HG03108 (cell line): ENCODE data around the gene GSG1L.

ENCODE experiments used
- ATAC-seq: cut with Tn5 transposase; IDR thresholded peaks from one replicate; pipeline ENCODE4 v1.9.1; 2021; ENCODE audit warnings: moderate library complexity; ENCODE audit not compliant: unreplicated experiment

GSG1L gene

GRCh38 chr16:28029387-28030002, 34.0 kb downstream of the GSG1L start:
- no peak for ATAC-seq

DNA sequence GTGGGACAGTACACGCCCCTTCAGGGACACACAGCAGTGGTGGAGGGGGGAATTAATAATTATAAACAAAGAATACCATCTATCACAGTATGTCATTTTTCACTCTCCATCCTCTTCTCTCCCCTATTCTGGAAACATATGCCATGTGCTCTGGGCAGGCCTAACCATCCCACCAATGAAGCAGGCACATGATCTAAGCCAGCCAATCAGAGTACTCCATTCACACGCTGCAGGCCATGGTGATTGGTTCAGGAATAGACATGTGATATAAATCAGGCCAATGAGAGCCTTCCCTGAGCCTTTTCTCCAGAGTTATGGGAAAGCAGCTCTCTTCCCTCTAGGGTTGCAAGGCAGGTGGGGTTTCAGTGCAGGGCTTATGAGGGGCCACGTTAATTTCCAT, 36.5 kb downstream of the GSG1L start:
- no peak for ATAC-seq

DNA sequence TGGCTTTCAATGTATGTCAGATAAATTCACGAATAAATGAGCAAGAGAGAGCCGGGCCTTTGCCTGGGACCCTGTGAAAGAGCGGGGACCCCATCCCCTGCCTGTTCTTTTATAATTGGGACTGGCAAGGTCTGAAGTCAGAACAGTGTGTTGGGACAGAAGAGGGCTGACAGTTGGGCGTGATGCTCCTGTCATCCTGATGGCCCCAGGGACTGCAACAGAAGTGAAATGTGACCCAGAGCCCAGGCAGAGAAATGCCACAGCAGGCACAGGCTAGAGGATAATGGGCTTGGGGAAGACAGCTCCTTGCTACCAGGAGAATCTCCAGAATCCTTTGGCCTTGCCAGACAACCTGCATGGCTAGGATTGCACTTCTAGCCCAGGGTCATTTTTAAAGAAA, 37.9 kb downstream of the GSG1L start:
- no peak for ATAC-seq

DNA sequence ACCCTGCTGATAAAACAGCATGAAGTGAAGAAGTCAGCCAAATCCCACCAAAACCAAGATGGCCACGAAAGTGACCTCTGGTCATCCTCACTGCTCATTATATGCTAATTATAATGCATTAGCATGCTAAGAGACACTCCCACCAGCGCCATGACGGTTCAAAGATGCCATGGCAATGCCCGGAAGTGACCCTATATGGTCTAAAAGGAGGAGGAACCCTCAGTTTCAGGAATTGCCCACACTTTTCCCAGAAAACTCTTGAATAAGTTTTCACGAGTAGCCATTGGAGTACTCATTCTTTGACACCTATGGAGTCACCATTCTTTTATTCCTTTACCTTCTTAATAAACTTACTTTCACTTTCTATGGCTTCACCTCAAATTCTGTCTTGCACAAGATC, 44.3 kb downstream of the GSG1L start:
- no peak for ATAC-seq

GRCh38 chr16:28014851-28015250, 48.7 kb downstream of the GSG1L start:
- no peak for ATAC-seq

- no peak for ATAC-seq
Observed at GRCh38 chr16:28013878-28014277, 49.6 kb downstream of the GSG1L start.

DNA sequence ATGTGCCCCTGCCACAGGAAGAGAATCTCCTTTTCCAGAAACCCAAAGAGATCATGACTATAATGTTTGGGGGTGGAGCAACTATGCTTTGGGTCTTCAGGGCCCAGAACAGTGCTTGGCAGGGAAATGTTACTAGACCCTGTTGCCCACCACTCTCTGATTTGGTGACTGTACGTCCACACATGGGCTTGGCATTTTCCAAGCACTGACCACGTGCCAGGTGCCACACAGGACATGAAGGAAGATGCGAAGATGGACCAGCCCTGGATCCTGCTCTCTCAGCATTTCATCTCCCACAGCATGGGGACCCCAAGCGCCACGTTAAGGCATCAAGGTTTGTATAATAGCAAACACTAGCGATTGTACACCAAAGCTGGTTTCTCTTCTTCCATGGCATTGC, 50.1 kb downstream of the GSG1L start:
- ATAC-seq, result no peak

DNA sequence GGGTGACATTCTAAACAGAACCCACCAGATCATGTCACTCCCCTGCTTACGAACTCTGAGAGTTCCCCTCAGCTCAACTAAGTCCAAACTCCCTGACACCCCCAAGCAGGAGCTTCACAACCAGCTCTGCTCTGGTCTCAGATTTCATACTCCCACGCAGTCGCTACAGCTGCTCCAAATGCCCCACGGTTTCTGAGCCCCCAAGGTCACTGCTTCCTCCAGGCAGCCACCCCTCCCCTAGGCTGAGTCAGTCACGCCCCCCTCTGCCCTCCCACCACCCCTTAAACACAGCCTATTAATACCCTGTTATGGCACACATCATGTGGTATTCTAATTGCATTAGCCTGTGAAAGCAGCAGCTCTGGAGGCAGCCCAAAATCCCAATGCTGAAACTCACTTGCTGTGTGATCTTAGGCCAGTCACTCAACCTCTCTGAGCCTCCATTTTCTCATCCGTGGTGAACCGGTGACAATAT, 51.5 kb downstream of the GSG1L start:
- no peak for ATAC-seq

GRCh38 chr16:28011223-28011622, 52.3 kb downstream of the GSG1L start:
- ATAC-seq, result no peak

- no peak for ATAC-seq
Observed at GRCh38 chr16:28010671-28011070, 52.8 kb downstream of the GSG1L start.

DNA sequence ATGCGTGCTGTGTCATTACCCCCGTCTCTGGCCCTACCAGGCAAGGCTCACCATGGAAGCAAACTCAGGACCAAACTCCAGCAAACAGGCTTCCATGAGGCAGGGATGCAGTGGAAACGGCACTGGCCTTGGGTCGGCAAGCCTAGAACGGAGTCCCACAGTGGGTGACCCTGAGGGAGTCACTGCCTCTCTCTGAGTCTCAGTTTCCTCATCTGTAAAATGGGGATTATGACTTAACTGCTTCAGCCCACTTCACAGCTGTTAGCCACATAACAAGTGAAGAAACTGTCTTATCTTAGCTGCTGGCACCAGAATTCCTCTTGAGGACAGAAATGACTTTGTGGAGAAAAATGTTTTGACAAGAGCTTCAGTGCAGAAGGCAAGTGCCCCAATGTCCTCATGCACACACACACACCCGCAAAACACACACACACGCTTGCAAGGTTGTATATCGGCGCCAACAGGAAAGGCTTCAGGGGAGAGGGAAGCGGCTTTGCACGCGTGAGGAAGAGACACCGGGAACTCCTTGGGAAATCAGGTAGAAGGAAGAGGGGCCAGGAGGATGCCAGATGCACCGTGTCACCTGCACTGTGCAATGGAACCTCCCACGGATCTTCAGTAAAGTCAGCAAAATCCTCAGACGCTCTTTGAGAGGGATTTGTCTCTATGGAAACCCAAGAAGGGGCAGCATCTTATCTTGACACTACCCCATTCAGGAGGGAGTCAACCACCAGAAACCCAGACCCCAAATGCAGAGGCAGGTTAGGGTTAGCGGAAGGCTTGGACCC, 53.7 kb downstream of the GSG1L start:
- no peak for ATAC-seq

DNA sequence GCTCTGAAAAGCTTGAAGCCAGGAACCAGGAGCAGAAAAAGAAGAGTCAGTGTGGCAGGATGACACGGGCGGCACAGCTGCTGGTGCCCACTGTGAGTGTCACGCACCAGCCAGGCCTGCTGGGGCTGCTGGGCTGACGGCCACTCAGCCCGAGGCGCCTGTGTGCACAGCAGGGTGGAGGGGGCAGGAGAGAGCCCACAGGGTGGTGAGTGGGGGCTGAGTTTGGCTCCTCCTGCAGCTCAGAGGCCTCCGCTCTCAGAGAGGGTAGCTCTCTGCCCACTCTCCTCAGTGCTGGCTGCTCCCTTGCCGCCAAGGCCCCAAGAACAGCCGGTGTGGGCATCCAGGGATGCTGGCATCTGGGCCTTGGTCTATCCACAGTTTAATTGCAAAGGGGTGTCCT, 59.6 kb downstream of the GSG1L start:
- ATAC-seq, result no peak

- no peak for ATAC-seq
Observed at GRCh38 chr16:28003021-28003865, 60.3 kb downstream of the GSG1L start.

DNA sequence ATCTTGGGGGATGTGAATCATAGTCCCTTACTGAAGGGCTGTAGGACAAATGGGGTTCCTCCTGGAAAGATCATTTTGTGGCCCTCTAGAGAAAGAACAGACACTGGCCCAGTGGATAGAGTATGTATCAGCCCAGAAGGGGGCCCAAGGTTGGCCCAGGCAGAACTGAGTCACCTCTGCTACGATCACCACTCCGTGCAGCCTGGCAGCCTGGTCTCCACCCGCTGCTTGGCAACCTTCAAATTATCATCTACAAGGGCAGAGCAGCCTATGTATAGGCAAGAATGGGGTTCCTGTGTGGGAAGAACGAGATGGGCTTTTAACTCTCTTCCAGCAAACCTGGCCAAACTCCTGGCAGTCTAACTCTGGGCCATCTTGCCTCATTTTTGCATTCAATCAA, 61.9 kb downstream of the GSG1L start:
- no peak for ATAC-seq

DNA sequence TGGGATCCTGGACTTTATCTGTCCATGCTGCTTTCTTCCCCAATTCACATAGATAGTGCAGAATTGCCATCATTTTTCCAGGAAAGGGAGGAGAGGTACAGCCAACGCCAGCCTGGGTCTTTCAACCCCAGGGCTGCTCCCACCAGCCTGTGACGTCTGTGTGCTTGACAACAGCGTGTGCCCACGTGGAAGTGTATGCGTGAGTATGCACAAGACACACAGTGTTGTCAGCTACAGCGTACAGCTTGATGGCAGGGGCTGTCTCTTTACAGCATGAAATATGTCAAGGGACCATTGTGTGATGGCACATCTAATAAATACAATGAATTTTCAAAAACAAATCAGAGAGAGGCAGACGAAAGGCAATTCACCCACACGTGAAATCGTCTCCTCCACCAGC, 62.3 kb downstream of the GSG1L start:
- ATAC-seq, result no peak

- ATAC-seq, result no peak
Observed at GRCh38 chr16:28000314-28001169, 63.0 kb downstream of the GSG1L start.

DNA sequence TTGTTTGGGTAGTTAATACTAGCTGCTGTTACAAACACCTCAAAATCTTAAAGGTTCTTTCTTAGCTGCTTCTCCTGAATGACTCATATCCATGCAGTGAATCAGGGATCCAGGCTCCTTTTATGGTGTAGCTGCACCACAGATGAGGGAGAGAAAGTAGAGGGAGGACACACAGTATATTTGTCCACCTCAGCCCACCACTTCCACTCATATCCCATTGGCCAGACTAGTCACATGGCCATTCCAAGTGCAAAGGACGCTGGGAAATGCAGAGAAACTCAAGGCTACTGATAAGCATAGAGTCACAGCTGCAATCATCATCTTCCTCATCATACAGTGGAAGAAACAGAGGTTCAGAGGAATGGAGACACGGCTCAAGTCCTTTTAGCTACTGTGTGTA, 63.8 kb downstream of the GSG1L start:
- ATAC-seq, result no peak

GRCh38 chr16:27995378-27995777, 68.1 kb downstream of the GSG1L start:
- ATAC-seq, result no peak

DNA sequence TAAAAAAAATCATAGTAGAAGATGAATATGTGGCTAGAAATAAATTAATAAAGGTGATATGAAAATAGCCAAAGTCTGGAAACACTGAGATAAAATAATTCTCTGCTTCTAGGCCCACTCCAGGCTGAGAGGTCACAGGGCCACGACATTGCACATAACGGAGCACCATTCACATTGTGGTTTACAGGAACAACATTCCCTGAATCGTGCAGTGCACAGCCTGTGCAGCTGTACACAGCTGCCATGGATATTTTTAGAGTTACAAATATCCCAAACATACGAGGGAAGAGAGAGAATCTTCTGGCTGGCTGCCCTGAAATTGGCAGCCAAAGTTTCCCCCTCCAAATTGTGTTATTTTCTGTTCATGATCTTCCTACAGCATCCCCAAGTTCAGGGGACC, 68.8 kb downstream of the GSG1L start:
- ATAC-seq, result no peak

GRCh38 chr16:27993587-27993986, 69.9 kb downstream of the GSG1L start:
- ATAC-seq, result no peak

DNA sequence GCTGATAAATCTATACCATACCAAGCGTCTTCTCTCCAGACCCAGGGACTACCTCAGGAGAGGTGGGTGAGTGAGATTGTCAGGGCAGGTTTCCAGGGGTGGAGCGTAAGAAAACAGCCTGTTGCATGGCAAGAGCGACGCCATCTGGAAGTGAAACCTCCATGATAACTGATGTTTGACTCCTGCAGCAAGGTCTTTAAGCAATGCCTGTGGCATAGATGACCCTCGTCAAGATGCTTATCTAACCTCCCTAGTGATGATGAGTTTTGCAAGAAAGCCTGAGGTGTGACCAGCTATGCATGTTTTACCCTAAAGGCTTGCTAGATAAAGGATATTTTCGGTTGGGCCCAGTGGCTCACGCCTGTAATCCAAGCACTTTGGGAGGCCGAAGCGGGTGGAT, 71.6 kb downstream of the GSG1L start:
- no peak for ATAC-seq
